GM11168 (cell line): ENCODE measurements around the gene PSMB8.
"Not testable (repeated sequence)": the region's sequence is repeated elsewhere in the genome, so short reads cannot be mapped to it uniquely, and the experiment has no call there.

Experiments
- in situ Hi-C: fragments of 300-500 bp; cut with MboI; formaldehyde crosslinking; loops from one replicate; pipeline ENCODE4 v1.12.0; 2022; ENCODE audit warnings: low sequenced_read_pairs; ENCODE audit not compliant: unreplicated experiment

PSMB8 gene

GRCh38 chr6:32805404-32805803, 38.4 kb downstream of the PSMB8 start:
- in situ Hi-C loops: not testable (repeated sequence)

- in situ Hi-C loops: no loop called here
These were observed 40.4 kb downstream of the PSMB8 start for GRCh38 chr6:32803416-32803815.

GRCh38 chr6:32799740-32800139, 44.1 kb downstream of the PSMB8 start:
- in situ Hi-C loops: loop anchor here (10.0 to 25.0 kb wide), 2 partner anchors 385 to 562 kb away; no protein-coding TSS in a partner anchor

- in situ Hi-C loops: loop anchor here (10.0 to 25.0 kb wide), 2 partner anchors 384 to 562 kb away; no protein-coding TSS in a partner anchor
These were observed 44.7 kb downstream of the PSMB8 start for GRCh38 chr6:32799168-32799567.

- in situ Hi-C loops: loop anchor here (10.0 to 25.0 kb wide), 2 partner anchors 382 to 560 kb away; no protein-coding TSS in a partner anchor
These were observed 46.7 kb downstream of the PSMB8 start for GRCh38 chr6:32796848-32797776.

- in situ Hi-C loops: loop anchor here (10.0 to 25.0 kb wide), 2 partner anchors 380 to 557 kb away; no protein-coding TSS in a partner anchor
These were observed 49.3 kb downstream of the PSMB8 start for GRCh38 chr6:32794510-32794909.

- in situ Hi-C loops: loop anchor here (10.0 to 25.0 kb wide), 2 partner anchors 378 to 556 kb away; no protein-coding TSS in a partner anchor
These were observed 50.9 kb downstream of the PSMB8 start for GRCh38 chr6:32792901-32793435.
